Mucosa of gallbladder (tissue), 1 donor: ENCODE measurements around the gene NBEA. TPM values are rescaled to one million over a fixed set of nuclear protein-coding genes. Genes with fewer than 3 reads are reported as not detected.

Experiments
- DNase-seq: peaks from one replicate; pipeline ENCODE4 v3.0.0-alpha.2; 2020; ENCODE audit warnings: low spot score
- total RNA-seq: library from RNA; stranded (reverse); gene quantifications from one replicate; pipeline ENCODE4 v1.2.1, GENCODE V29; 2021
- donor health status: DM: no; HTN: no; CAD: no.

NBEA gene
- total RNA-seq, 1 donor from 2014 or later: 15.0 TPM

- DNase-seq: no peak
Observed at GRCh38 chr13:35179494-35179893, 237.4 kb downstream of the NBEA start.

GRCh38 chr13:35179920-35180663 lies 238.0 kb downstream of the NBEA start:
- no peak for DNase-seq

GRCh38 chr13:35190241-35190640 lies 248.2 kb downstream of the NBEA start:
- DNase-seq: no peak

GRCh38 chr13:35191883-35192282 lies 249.8 kb downstream of the NBEA start:
- no peak for DNase-seq

GRCh38 chr13:35198613-35199200 lies 256.6 kb downstream of the NBEA start:
- DNase-seq: no peak

- DNase-seq: no peak
Observed at GRCh38 chr13:35208587-35208986, 266.5 kb downstream of the NBEA start.

GRCh38 chr13:35210261-35210660 lies 268.2 kb downstream of the NBEA start:
- no peak for DNase-seq

- DNase-seq: no peak
Observed at GRCh38 chr13:35211949-35212348, 269.9 kb downstream of the NBEA start.

- DNase-seq: no peak
Observed at GRCh38 chr13:35213911-35214310, 271.8 kb downstream of the NBEA start.

- no peak for DNase-seq
Observed at GRCh38 chr13:35216131-35216530, 274.1 kb downstream of the NBEA start.

GRCh38 chr13:35219021-35219420 lies 277.0 kb downstream of the NBEA start:
- DNase-seq: no peak

- DNase-seq: no peak
Observed at GRCh38 chr13:35225159-35225558, 283.1 kb downstream of the NBEA start.

GRCh38 chr13:35225582-35225981 lies 283.5 kb downstream of the NBEA start:
- no peak for DNase-seq

GRCh38 chr13:35228536-35228935 lies 286.5 kb downstream of the NBEA start:
- DNase-seq: no peak

GRCh38 chr13:35231426-35231825 lies 289.4 kb downstream of the NBEA start:
- DNase-seq: no peak

- DNase-seq: no peak
Observed at GRCh38 chr13:35238274-35238673, 296.2 kb downstream of the NBEA start.

- DNase-seq: no peak
Observed at GRCh38 chr13:35252536-35253205, 310.6 kb downstream of the NBEA start.

- DNase-seq: no peak
Observed at GRCh38 chr13:35255241-35255640, 313.2 kb downstream of the NBEA start.

- no peak for DNase-seq
Observed at GRCh38 chr13:35256459-35257148, 314.5 kb downstream of the NBEA start.

- no peak for DNase-seq
Observed at GRCh38 chr13:35260316-35260715, 318.2 kb downstream of the NBEA start.

GRCh38 chr13:35266412-35266811 lies 324.3 kb downstream of the NBEA start:
- DNase-seq: no peak

- no peak for DNase-seq
Observed at GRCh38 chr13:35278917-35279316, 336.8 kb downstream of the NBEA start.
